Right atrium auricular region (tissue), 2 donors: ENCODE data around the gene SUCO. TPM values are rescaled to one million over a fixed set of nuclear protein-coding genes. Genes with fewer than 3 reads are reported as not detected.

Experiments
- DNase-seq: peaks from one replicate; pipeline ENCODE4 v3.0.0-alpha.2; 2019; ENCODE audit warnings: low spot score
- H3K27ac ChIP-seq, 2 donors: fragments of 200-600 bp; sonication (generic); 1 replicate in 1 of 2; 2 replicates in 1 of 2; pipeline ENCODE4 v1.5.1; 2016 to 2019
- H3K27me3 ChIP-seq, 2 donors: fragments of 200-600 bp; sonication (generic); one replicate each; pipeline versions ENCODE4 v1.5.1 to v1.6.0; 2017 to 2019
- H3K36me3 ChIP-seq: fragments of 200-600 bp; sonication (generic); one replicate; pipeline ENCODE4 v1.5.1; 2016
- H3K4me1 ChIP-seq, 2 donors: fragments of 200-600 bp; sonication (generic); one replicate each; pipeline versions ENCODE4 v1.5.1 to v1.6.0; 2017 to 2019
- H3K4me3 ChIP-seq, 2 donors: fragments of 200-600 bp; sonication (generic); 1 replicate in 1 of 2; 2 replicates in 1 of 2; pipeline ENCODE4 v1.5.1; 2017 to 2019; ENCODE audit warnings: mild to moderate bottlenecking in 1 of 2, moderate library complexity in 1 of 2
- H3K9me3 ChIP-seq, 2 donors: fragments of 200-600 bp; sonication (generic); one replicate each; pipeline ENCODE4 v1.5.1; 2019
- CTCF ChIP-seq, 2 donors: fragments of 200-600 bp; sonication (generic); IDR thresholded peaks; one replicate each; pipeline ENCODE4 v1.5.1; 2019; ENCODE audit warnings: antibody characterized with exemption in 2 of 2
- total RNA-seq, 2 donors: library from RNA; depleted of rRNA; stranded (reverse); fragments of >200 nt; gene quantifications; one replicate each; pipeline ENCODE4 v1.1.0, GENCODE V29; 2016

The SUCO gene
- total RNA-seq, 2 donors from 2014 or later = 19.1 to 29.1 TPM

- H3K4me3 ChIP-seq = no peak overlapping the region
- no peaks in the 10 kb centered on the region for H3K9me3 ChIP-seq
- DNase-seq = no peak
- TF ChIP-seq CTCF (IDR thresholded peaks at IDR 0.05) = no peak
- no peaks in the 10 kb centered on the region for H3K27me3 ChIP-seq
- H3K36me3 ChIP-seq = peaks cover 19% of the 10 kb centered on the region
- no peaks in the 10 kb centered on the region for H3K4me1 ChIP-seq
- H3K27ac ChIP-seq = no peak overlapping the region
These were observed 33.4 kb downstream of the SUCO start for GRCh38 chr1:172566196-172566997.

GRCh38 chr1:172567720-172568119, 34.8 kb downstream of the SUCO start:
- Histone ChIP-seq H3K27ac (no peak overlapping the region), H3K36me3 (peaks cover 19% of the 10 kb centered on the region), H3K27me3 (no peaks in the 10 kb centered on the region), H3K4me1 (no peaks in the 10 kb centered on the region), H3K4me3 (no peak overlapping the region), H3K9me3 (no peaks in the 10 kb centered on the region)
- TF ChIP-seq CTCF (IDR thresholded peaks at IDR 0.05) = no peak
- DNase-seq = no peak

- TF ChIP-seq CTCF (IDR thresholded peaks at IDR 0.05) = no peak
- Histone ChIP-seq H3K27ac (no peak overlapping the region), H3K4me3 (no peak overlapping the region), H3K4me1 (no peaks in the 10 kb centered on the region), H3K9me3 (no peaks in the 10 kb centered on the region), H3K36me3 (peaks cover 28% of the 10 kb centered on the region), H3K27me3 (no peaks in the 10 kb centered on the region)
- DNase-seq = no peak
These were observed 41.1 kb downstream of the SUCO start for GRCh38 chr1:172574080-172574479.

- Histone ChIP-seq H3K36me3 (peaks cover 19% of the 10 kb centered on the region), H3K27me3 (no peaks in the 10 kb centered on the region), H3K9me3 (no peaks in the 10 kb centered on the region), H3K27ac (no peak overlapping the region), H3K4me3 (no peak overlapping the region), H3K4me1 (no peaks in the 10 kb centered on the region)
- no peak for DNase-seq
- no peak for TF ChIP-seq CTCF (IDR thresholded peaks at IDR 0.05)
These were observed 45.6 kb downstream of the SUCO start for GRCh38 chr1:172578586-172578985.

- DNase-seq = no peak
- no peak overlapping the region for H3K4me3 ChIP-seq
- peaks cover 8% of the 10 kb centered on the region for H3K36me3 ChIP-seq
- TF ChIP-seq CTCF (IDR thresholded peaks at IDR 0.05) = no peak
- H3K27ac ChIP-seq = no peak overlapping the region
- no peaks in the 10 kb centered on the region for H3K27me3 ChIP-seq
- peaks cover 0 to 7% of the 10 kb centered on the region in 2 donors for H3K4me1 ChIP-seq
- H3K9me3 ChIP-seq = no peaks in the 10 kb centered on the region
These were observed 48.3 kb downstream of the SUCO start for GRCh38 chr1:172581273-172581672.

GRCh38 chr1:172581779-172582178, 48.8 kb downstream of the SUCO start:
- Histone ChIP-seq H3K27ac (no peak overlapping the region), H3K4me3 (no peak overlapping the region), H3K4me1 (peaks cover 0 to 7% of the 10 kb centered on the region in 2 donors), H3K27me3 (no peaks in the 10 kb centered on the region), H3K9me3 (no peaks in the 10 kb centered on the region), H3K36me3 (peaks cover 8% of the 10 kb centered on the region)
- no peak for TF ChIP-seq CTCF (IDR thresholded peaks at IDR 0.05)
- DNase-seq = no peak
